Trophoblast cell (in vitro differentiated cells and primary cell): ENCODE data around the gene DNAI2.

Experiments
- DNase-seq, 2 donors: peaks; one replicate each; pipeline ENCODE4 v3.0.0-alpha.2; 2016
- H2AFZ ChIP-seq: 2 replicates; pipeline ENCODE4 v1.6.1; 2013; ENCODE audit warnings: low read length, moderate library complexity, mild to moderate bottlenecking; ENCODE audit not compliant: insufficient read depth, poor library complexity
- H2AK5ac ChIP-seq: 2 replicates; pipeline ENCODE4 v1.6.1; 2013; ENCODE audit warnings: mild to moderate bottlenecking, low read length
- H2BK120ac ChIP-seq: 2 replicates; pipeline ENCODE4 v1.6.1; 2013; ENCODE audit warnings: low read length, mild to moderate bottlenecking, moderate library complexity; ENCODE audit not compliant: insufficient read depth, poor library complexity
- H2BK12ac ChIP-seq: 2 replicates; pipeline ENCODE4 v1.6.1; 2013; ENCODE audit warnings: mild to moderate bottlenecking, low read length, moderate library complexity
- H2BK5ac ChIP-seq: 2 replicates; pipeline ENCODE4 v1.6.1; 2013; ENCODE audit warnings: low read length, low read depth, moderate library complexity, mild to moderate bottlenecking; ENCODE audit not compliant: poor library complexity
- H3K14ac ChIP-seq: 2 replicates; pipeline ENCODE4 v1.6.1; 2013; ENCODE audit warnings: mild to moderate bottlenecking, low read length
- H3K18ac ChIP-seq: 2 replicates; pipeline ENCODE4 v1.6.1; 2013; ENCODE audit warnings: mild to moderate bottlenecking, low read length
- H3K23ac ChIP-seq: 2 replicates; pipeline ENCODE4 v1.6.1; 2013; ENCODE audit warnings: low read length
- H3K27ac ChIP-seq: 2 replicates; pipeline ENCODE4 v1.5.1; 2013; ENCODE audit warnings: low read depth, mild to moderate bottlenecking, inconsistent platforms, low read length, moderate library complexity
- H3K27me3 ChIP-seq: 2 replicates; pipeline ENCODE4 v1.6.1; 2013; ENCODE audit warnings: inconsistent platforms, mild to moderate bottlenecking, low read length, moderate library complexity; ENCODE audit not compliant: insufficient read depth
- H3K36me3 ChIP-seq, 2 experiments: 1 replicate in 1 of 2; 2 replicates in 1 of 2; pipeline ENCODE4 v1.6.1; 2013; ENCODE audit warnings: low read length in 2 of 2, mild to moderate bottlenecking in 2 of 2, moderate library complexity in 1 of 2; ENCODE audit not compliant: insufficient read depth in 2 of 2, control insufficient read depth in 1 of 2
- H3K4ac ChIP-seq: 2 replicates; pipeline ENCODE4 v1.6.1; 2013; ENCODE audit warnings: low read depth, mild to moderate bottlenecking, low read length, moderate library complexity
- H3K4me1 ChIP-seq, 2 experiments: 1 replicate in 1 of 2; 2 replicates in 1 of 2; pipeline ENCODE4 v1.6.1; 2013; ENCODE audit warnings: low read length in 2 of 2, mild to moderate bottlenecking in 2 of 2, moderate library complexity in 1 of 2; ENCODE audit not compliant: insufficient read depth in 2 of 2, control insufficient read depth in 1 of 2
- H3K4me2 ChIP-seq: 2 replicates; pipeline ENCODE4 v1.6.1; 2013; ENCODE audit warnings: inconsistent platforms, mild to moderate bottlenecking, low read length, moderate library complexity
- H3K4me3 ChIP-seq: 2 replicates; pipeline ENCODE4 v1.5.1; 2013; ENCODE audit warnings: mild to moderate bottlenecking, low read depth, low read length, inconsistent platforms
- H3K79me1 ChIP-seq: one replicate; pipeline ENCODE4 v1.6.1; 2013; ENCODE audit warnings: low read length
- H3K79me2 ChIP-seq: 2 replicates; pipeline ENCODE4 v1.6.1; 2013; ENCODE audit warnings: low read length, mild to moderate bottlenecking; ENCODE audit not compliant: control insufficient read depth, insufficient read depth, poor library complexity
- H3K9ac ChIP-seq: 2 replicates; pipeline ENCODE4 v1.6.1; 2013; ENCODE audit warnings: mild to moderate bottlenecking, low read length
- H3K9me3 ChIP-seq: 2 replicates; pipeline ENCODE4 v1.6.1; 2013; ENCODE audit warnings: low read depth, mild to moderate bottlenecking, control low read depth, inconsistent platforms, low read length; ENCODE audit not compliant: insufficient read depth
- H4K12ac ChIP-seq: 2 replicates; pipeline ENCODE4 v1.6.1; 2013; ENCODE audit warnings: low read depth, mild to moderate bottlenecking, low read length, moderate library complexity
- H4K8ac ChIP-seq: 2 replicates; pipeline ENCODE4 v1.6.1; 2013; ENCODE audit warnings: low read depth, mild to moderate bottlenecking, low read length, moderate library complexity
- H4K91ac ChIP-seq: one replicate; pipeline ENCODE4 v1.6.1; 2013; ENCODE audit warnings: low read depth, mild to moderate bottlenecking, low read length, moderate library complexity
- WGBS: extraction: QIAGEN DNeasy Blood & Tissue Kit; methylation state at CpG from one replicate; pipeline ENCODE4 v1.1.7; 2013; ENCODE audit warnings: missing lambda C conversion rate; ENCODE audit not compliant: insufficient read length, insufficient coverage; ENCODE audit errors: extremely low coverage; 5-methylcytosine and 5-hydroxymethylcytosine counted together

Gene DNAI2

GRCh38 chr17:74318391-74318790, 44.4 kb downstream of the DNAI2 start:
- no peak overlapping the region for H4K91ac ChIP-seq
- no peak for DNase-seq
- no peak overlapping the region for H4K8ac ChIP-seq
- H3K23ac ChIP-seq = peak overlapping the region; percentile 94
- H2AK5ac ChIP-seq = no peak overlapping the region
- no peak overlapping the region for H3K14ac ChIP-seq
- H3K9ac ChIP-seq = no peak overlapping the region
- H3K4me1 ChIP-seq = no peaks in the 10 kb centered on the region
- no peaks in the 10 kb centered on the region for H3K79me2 ChIP-seq
- no peak overlapping the region for H3K27ac ChIP-seq
- H3K4ac ChIP-seq = no peak overlapping the region
- H2BK120ac ChIP-seq = no peak overlapping the region
- no peak overlapping the region for H3K4me3 ChIP-seq
- no peak overlapping the region for H4K12ac ChIP-seq
- no peak overlapping the region for H3K4me2 ChIP-seq
- no peak overlapping the region for H2AFZ ChIP-seq
- H3K27me3 ChIP-seq = no peaks in the 10 kb centered on the region
- no peaks in the 10 kb centered on the region for H3K79me1 ChIP-seq
- H2BK12ac ChIP-seq = no peak overlapping the region
- WGBS = no CpG with 5 or more reads among the region's 10 CpGs
- H3K9me3 ChIP-seq = peaks cover 3% of the 10 kb centered on the region
- no peaks in the 10 kb centered on the region for H3K36me3 ChIP-seq
- H3K18ac ChIP-seq = no peak overlapping the region
- no peak overlapping the region for H2BK5ac ChIP-seq

GRCh38 chr17:74324521-74324920, 50.5 kb downstream of the DNAI2 start:
- Histone ChIP-seq H3K23ac (no peak overlapping the region), H3K79me2 (no peaks in the 10 kb centered on the region), H3K36me3 (no peaks in the 10 kb centered on the region), H3K27me3 (peaks cover 23% of the 10 kb centered on the region), H3K79me1 (no peaks in the 10 kb centered on the region), H3K4ac (no peak overlapping the region), H2BK5ac (no peak overlapping the region), H2BK120ac (no peak overlapping the region), H4K8ac (no peak overlapping the region), H3K9me3 (peaks cover 7% of the 10 kb centered on the region), H3K4me1 (peaks cover 5 to 6% of the 10 kb centered on the region in 2 experiments), H3K4me3 (no peak overlapping the region), H3K4me2 (no peak overlapping the region), H4K91ac (no peak overlapping the region), H4K12ac (no peak overlapping the region), H2AK5ac (no peak overlapping the region), H2AFZ (no peak overlapping the region), H2BK12ac (no peak overlapping the region), H3K27ac (no peak overlapping the region), H3K18ac (no peak overlapping the region), H3K9ac (no peak overlapping the region), H3K14ac (no peak overlapping the region)
- whole genome bisulfite sequencing = no CpG with 5 or more reads among the region's 6 CpGs
- DNase-seq = no peak

- H2AK5ac ChIP-seq = no peak overlapping the region
- no peak overlapping the region for H3K14ac ChIP-seq
- H3K9ac ChIP-seq = no peak overlapping the region
- H3K27me3 ChIP-seq = peaks cover 23% of the 10 kb centered on the region
- peaks cover 7% of the 10 kb centered on the region for H3K9me3 ChIP-seq
- H3K27ac ChIP-seq = no peak overlapping the region
- peaks cover 5 to 6% of the 10 kb centered on the region in 2 experiments for H3K4me1 ChIP-seq
- H3K18ac ChIP-seq = no peak overlapping the region
- no peaks in the 10 kb centered on the region for H3K79me1 ChIP-seq
- no peak overlapping the region for H4K91ac ChIP-seq
- no peak overlapping the region for H3K4me3 ChIP-seq
- H2BK120ac ChIP-seq = no peak overlapping the region
- H2BK5ac ChIP-seq = no peak overlapping the region
- no peak overlapping the region for H4K8ac ChIP-seq
- no peak overlapping the region for H3K4me2 ChIP-seq
- no peak overlapping the region for H4K12ac ChIP-seq
- H3K23ac ChIP-seq = no peak overlapping the region
- no peak overlapping the region for H3K4ac ChIP-seq
- no peak overlapping the region for H2AFZ ChIP-seq
- H2BK12ac ChIP-seq = no peak overlapping the region
- no CpG with 5 or more reads among the region's 11 CpGs for WGBS
- H3K36me3 ChIP-seq = no peaks in the 10 kb centered on the region
- no peaks in the 10 kb centered on the region for H3K79me2 ChIP-seq
- no peak for DNase-seq
Measured at GRCh38 chr17:74325376-74325742, 51.3 kb downstream of the DNAI2 start.

- no peak within 1 kb of the TSS for H3K23ac ChIP-seq
- no peak within 1 kb of the TSS for H2BK120ac ChIP-seq
- H2BK5ac ChIP-seq = no peak within 1 kb of the TSS
- H4K12ac ChIP-seq = no peak within 1 kb of the TSS
- H3K9ac ChIP-seq = no peak within 1 kb of the TSS
- H3K4me3 ChIP-seq = peak within 1 kb of the TSS; percentile 39
- H2BK12ac ChIP-seq = no peak within 1 kb of the TSS
- WGBS = no CpG with 5 or more reads among the region's 73 CpGs
- no peaks in the 10 kb centered on the region for H3K36me3 ChIP-seq
- no peak within 1 kb of the TSS for H3K27ac ChIP-seq
- H3K27me3 ChIP-seq = peaks cover 23% of the 10 kb centered on the region
- DNase-seq = peak in 1 of 2 donors; percentile 2
- no peaks in the 10 kb centered on the region for H3K79me1 ChIP-seq
- H4K8ac ChIP-seq = no peak within 1 kb of the TSS
- H2AFZ ChIP-seq = no peak within 1 kb of the TSS
- H3K4ac ChIP-seq = no peak within 1 kb of the TSS
- peaks cover 7% of the 10 kb centered on the region for H3K9me3 ChIP-seq
- no peaks in the 10 kb centered on the region for H3K79me2 ChIP-seq
- H3K14ac ChIP-seq = no peak within 1 kb of the TSS
- H4K91ac ChIP-seq = no peak within 1 kb of the TSS
- peak within 1 kb of the TSS; percentile 56 for H3K4me2 ChIP-seq
- H2AK5ac ChIP-seq = no peak within 1 kb of the TSS
- no peak within 1 kb of the TSS for H3K18ac ChIP-seq
- H3K4me1 ChIP-seq = peaks cover 5 to 6% of the 10 kb centered on the region in 2 experiments
Measured at GRCh38 chr17:74325743-74326379, 51.8 kb downstream of the DNAI2 start, which contains the start of gene KIF19. Gene KIF19, plus strand, starts transcription at chr17:74326226. Its CDS starts 124 bp downstream, at chr17:74326350.
